GM03348 (cell line): Measurements from ENCODE around the gene RUBCNL.
"Not testable (repeated sequence)": the region's sequence is repeated elsewhere in the genome, so short reads cannot be mapped to it uniquely, and the experiment has no call there.

Experiments used
- DNase-seq: peaks from one replicate; pipeline ENCODE4 v3.0.0; 2012; ENCODE audit warnings: low spot score

RUBCNL gene

GRCh38 chr13:46387064-46387851, at the start of gene RUBCNL:
TSS of gene RUBCNL (minus strand) at chr13:46387252. CDS start at chr13:46372475, 14,777 bp downstream.
- DNase-seq = peak; percentile 54

GRCh38 chr13:46429558-46429957, 42.5 kb upstream of the RUBCNL start:
- DNase-seq = not testable (repeated sequence)

GRCh38 chr13:46405457-46405856, 18.4 kb upstream of the RUBCNL start:
- DNase-seq = no peak

GRCh38 chr13:46404733-46405100, 17.7 kb upstream of the RUBCNL start:
- no peak for DNase-seq

GRCh38 chr13:46403851-46404732, 17.0 kb upstream of the RUBCNL start:
- no peak for DNase-seq

- DNase-seq = no peak
Measured at GRCh38 chr13:46402178-46402577, 15.1 kb upstream of the RUBCNL start.

- DNase-seq = no peak
Measured at GRCh38 chr13:46401432-46401831, 14.4 kb upstream of the RUBCNL start.

- DNase-seq = no peak
Measured at GRCh38 chr13:46396341-46396740, 9.3 kb upstream of the RUBCNL start.

GRCh38 chr13:46392967-46393366, 5.9 kb upstream of the RUBCNL start:
- DNase-seq = no peak

GRCh38 chr13:46389457-46390451, 2.7 kb upstream of the RUBCNL start:
- DNase-seq = no peak

GRCh38 chr13:46388846-46389245, 1.8 kb upstream of the RUBCNL start:
- no peak for DNase-seq

GRCh38 chr13:46388308-46388707, 1.3 kb upstream of the RUBCNL start:
- no peak for DNase-seq

- no peak for DNase-seq
Measured at GRCh38 chr13:46386392-46387063, 524 bp downstream of the RUBCNL start.

GRCh38 chr13:46385946-46386345, 1.1 kb downstream of the RUBCNL start:
- no peak for DNase-seq

- DNase-seq = no peak
Measured at GRCh38 chr13:46383383-46383782, 3.7 kb downstream of the RUBCNL start.

- DNase-seq = no peak
Measured at GRCh38 chr13:46382224-46382623, 4.8 kb downstream of the RUBCNL start.

GRCh38 chr13:46380242-46380641, 6.8 kb downstream of the RUBCNL start:
- DNase-seq = no peak

- no peak for DNase-seq
Measured at GRCh38 chr13:46379611-46380010, 7.4 kb downstream of the RUBCNL start.

GRCh38 chr13:46378411-46378810, 8.6 kb downstream of the RUBCNL start:
- no peak for DNase-seq

- no peak for DNase-seq
Measured at GRCh38 chr13:46377554-46377953, 9.5 kb downstream of the RUBCNL start.

- DNase-seq = no peak
Measured at GRCh38 chr13:46374710-46375109, 12.3 kb downstream of the RUBCNL start.
